GM19328 (cell line): ENCODE data around the gene RXRG.

Experiments
- ATAC-seq: cut with Tn5 transposase; IDR thresholded peaks from one replicate; pipeline ENCODE4 v1.9.1; 2021; ENCODE audit warnings: mild to moderate bottlenecking, moderate library complexity; ENCODE audit not compliant: unreplicated experiment

Gene RXRG

GRCh38 chr1:165411396-165411795 lies 33.5 kb downstream of the RXRG start:
- no peak for ATAC-seq

- no peak for ATAC-seq
These were observed 35.1 kb downstream of the RXRG start for GRCh38 chr1:165409657-165410358.

- no peak for ATAC-seq
These were observed 36.4 kb downstream of the RXRG start for GRCh38 chr1:165408518-165408917.

GRCh38 chr1:165407398-165407797 lies 37.5 kb downstream of the RXRG start:
- ATAC-seq = no peak

GRCh38 chr1:165403835-165404482 lies 41.0 kb downstream of the RXRG start:
- ATAC-seq = no peak

- ATAC-seq = no peak
These were observed 42.3 kb downstream of the RXRG start for GRCh38 chr1:165402517-165403111.

GRCh38 chr1:165397944-165398343 lies 47.0 kb downstream of the RXRG start:
- no peak for ATAC-seq

GRCh38 chr1:165395901-165396300 lies 49.0 kb downstream of the RXRG start:
- ATAC-seq = no peak

GRCh38 chr1:165395478-165395877 lies 49.4 kb downstream of the RXRG start:
- ATAC-seq = no peak

GRCh38 chr1:165392634-165393571 lies 52.0 kb downstream of the RXRG start:
- ATAC-seq = peak; percentile 99

- no peak for ATAC-seq
These were observed 55.3 kb downstream of the RXRG start for GRCh38 chr1:165389609-165390008.

- no peak for ATAC-seq
These were observed 57.0 kb downstream of the RXRG start for GRCh38 chr1:165387961-165388360.

- ATAC-seq = no peak
These were observed 57.4 kb downstream of the RXRG start for GRCh38 chr1:165387505-165387904.

GRCh38 chr1:165383599-165384405 lies 61.1 kb downstream of the RXRG start:
- ATAC-seq = no peak

GRCh38 chr1:165383067-165383466 lies 61.9 kb downstream of the RXRG start:
- ATAC-seq = no peak

GRCh38 chr1:165381745-165382505 lies 63.0 kb downstream of the RXRG start:
- ATAC-seq = no peak

GRCh38 chr1:165376811-165377311 lies 68.1 kb downstream of the RXRG start:
- ATAC-seq = no peak

- ATAC-seq = no peak
These were observed 68.7 kb downstream of the RXRG start for GRCh38 chr1:165376041-165376810.

- no peak for ATAC-seq
These were observed 69.3 kb downstream of the RXRG start for GRCh38 chr1:165375623-165376022.
